Measurements from ENCODE around the gene ZNF524.
"Not testable (repeated sequence)": the region's sequence is repeated elsewhere in the genome, so short reads cannot be mapped to it uniquely, and the experiment has no call there.

The ZNF524 gene

DNA sequence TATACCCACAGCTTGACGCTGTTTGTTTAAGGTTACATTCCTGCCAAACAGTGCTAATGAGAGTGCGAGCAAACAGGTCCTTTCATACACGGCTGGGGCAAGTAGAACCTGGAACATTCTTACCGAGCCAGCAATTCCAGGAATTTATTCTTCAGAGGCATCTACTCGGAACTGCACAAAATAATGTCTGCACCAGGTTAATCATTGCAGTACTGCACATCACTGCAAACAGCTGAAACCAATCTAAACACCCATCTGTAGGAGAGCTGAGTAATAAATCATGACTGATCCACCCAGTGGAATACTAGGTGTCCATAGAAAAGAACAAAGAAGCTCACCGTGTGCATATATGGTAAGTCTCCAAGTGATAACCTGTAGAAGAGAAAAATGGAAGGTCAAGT lies 18.3 kb upstream of the ZNF524 start:
- DNase-seq (ENCODE audit: low read depth): no peak
- H3K4me3 ChIP-seq (ENCODE audit: control insufficient read depth, low read depth, low read length): no peak overlapping the region
- TF ChIP-seq CTCF (IDR thresholded peaks at IDR 0.05; ENCODE audit: control insufficient read depth, insufficient read depth, low read depth, low read length, missing control alignments): no peak

GRCh38 chr19:55582284-55582683 lies 17.8 kb upstream of the ZNF524 start:
- not testable (repeated sequence) for DNase-seq (ENCODE audit: low read depth); H3K4me3 ChIP-seq (ENCODE audit: control insufficient read depth, low read depth, low read length)

DNA sequence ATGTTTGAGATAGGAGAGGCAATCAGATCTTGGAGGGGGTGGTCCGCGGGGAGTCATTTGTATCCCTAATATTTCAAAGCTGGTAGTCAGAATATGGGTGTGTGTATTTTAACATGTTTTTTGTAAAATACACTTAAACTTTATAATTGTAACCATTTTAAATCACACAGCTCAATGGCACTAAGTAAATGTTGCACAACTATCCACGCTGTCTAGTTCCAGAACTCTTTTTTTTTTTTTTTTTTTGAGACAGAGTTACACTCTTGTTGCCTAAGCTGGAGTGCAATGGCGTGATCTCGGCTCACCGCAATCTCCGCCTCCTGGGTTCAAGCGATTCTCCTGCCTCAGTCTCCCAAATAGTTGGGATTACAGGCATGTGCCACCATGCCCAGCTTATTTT lies 16.2 kb upstream of the ZNF524 start:
- DNase-seq (ENCODE audit: low read depth); H3K4me3 ChIP-seq (ENCODE audit: control insufficient read depth, low read depth, low read length): not testable (repeated sequence)

GRCh38 chr19:55584871-55585270 lies 15.2 kb upstream of the ZNF524 start:
- H3K4me3 ChIP-seq (ENCODE audit: control insufficient read depth, low read depth, low read length): no peak overlapping the region
- DNase-seq (ENCODE audit: low read depth): no peak
- no peak for TF ChIP-seq CTCF (IDR thresholded peaks at IDR 0.05; ENCODE audit: control insufficient read depth, insufficient read depth, low read depth, low read length, missing control alignments)

- no peak for TF ChIP-seq CTCF (IDR thresholded peaks at IDR 0.05; ENCODE audit: control insufficient read depth, insufficient read depth, low read depth, low read length, missing control alignments)
- peak overlapping the region; percentile 41 for H3K4me3 ChIP-seq (ENCODE audit: control insufficient read depth, low read depth, low read length)
- DNase-seq (ENCODE audit: low read depth): no peak
Measured at GRCh38 chr19:55585658-55586339, 14.3 kb upstream of the ZNF524 start.

DNA sequence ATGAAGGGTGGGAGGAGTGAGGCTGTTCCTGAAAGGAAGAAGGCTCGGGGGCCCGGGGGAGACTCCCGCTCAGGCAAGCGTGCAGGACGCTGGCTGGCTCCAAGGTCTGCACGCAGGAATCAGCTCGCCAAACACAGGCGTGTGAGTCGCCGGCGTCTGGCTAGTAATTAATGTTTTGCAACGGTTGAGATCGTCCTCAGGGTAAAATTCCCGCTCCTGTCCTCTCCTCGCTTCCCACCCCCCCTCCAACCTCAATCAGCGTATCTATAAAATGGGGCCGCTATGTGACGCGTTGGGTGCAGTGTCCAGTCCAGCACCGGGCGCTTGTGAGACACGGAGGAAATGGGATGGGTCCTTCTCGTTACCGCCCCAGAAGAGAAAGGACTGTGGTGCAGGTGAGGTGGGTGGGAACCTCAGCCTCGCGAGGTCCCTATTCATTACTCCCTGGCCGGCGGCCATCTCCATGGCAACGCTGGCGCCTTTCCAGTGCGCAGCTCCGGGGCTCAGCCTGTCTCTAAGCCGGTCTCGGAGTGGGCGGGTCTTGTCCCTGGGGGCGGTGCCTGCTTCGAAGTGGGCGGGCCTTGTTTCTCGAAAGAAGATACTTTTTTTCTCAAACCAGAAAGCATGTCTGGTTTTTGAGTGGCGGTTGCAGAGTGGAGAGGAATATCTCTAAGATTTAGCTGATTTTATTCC lies 13.0 kb upstream of the ZNF524 start:
- no peak for TF ChIP-seq CTCF (IDR thresholded peaks at IDR 0.05; ENCODE audit: control insufficient read depth, insufficient read depth, low read depth, low read length, missing control alignments)
- H3K4me3 ChIP-seq (ENCODE audit: control insufficient read depth, low read depth, low read length): peak overlapping the region; percentile 57
- DNase-seq (ENCODE audit: low read depth): no peak

- no peak for DNase-seq (ENCODE audit: low read depth)
- TF ChIP-seq CTCF (IDR thresholded peaks at IDR 0.05; ENCODE audit: control insufficient read depth, insufficient read depth, low read depth, low read length, missing control alignments): no peak
Measured at GRCh38 chr19:55588738-55589137, 11.3 kb upstream of the ZNF524 start.

More at GRCh38 chr19:55588738-55589137, 11.3 kb upstream of the ZNF524 start:
- H3K4me3 ChIP-seq (ENCODE audit: control insufficient read depth, low read depth, low read length): no peak overlapping the region

Data from AG09309 (cell line).